Esophagus muscularis mucosa (tissue), 4 donors: ENCODE results near the gene KLHL5.

Experiments used
- CTCF ChIP-seq, 3 experiments: fragments of 200-600 bp in 2 of 3; fragments of 450-650 bp in 1 of 3; sonication (generic) in 2 of 3; IDR thresholded peaks; one replicate each; pipeline ENCODE4 v1.5.1; 2017 to 2019; ENCODE audit warnings: antibody characterized with exemption in 3 of 3, mild to moderate bottlenecking in 2 of 3, moderate library complexity in 1 of 3
- EP300 ChIP-seq: sonication (generic); formaldehyde crosslinking; IDR thresholded peaks from one replicate; pipeline ENCODE4 v1.6.1; 2017; ENCODE audit warnings: antibody characterized with exemption
- POLR2A ChIP-seq: fragments of 450-650 bp; IDR thresholded peaks from one replicate; pipeline ENCODE4 v1.6.1; 2017; ENCODE audit warnings: antibody characterized with exemption, moderate library complexity, mild to moderate bottlenecking, low read depth
- POLR2AphosphoS5 ChIP-seq, 2 donors: sonication (generic); formaldehyde crosslinking; IDR thresholded peaks; one replicate each; pipeline ENCODE4 v1.6.1; 2017; ENCODE audit warnings: antibody characterized with exemption in 2 of 2

GRCh38 chr4:39169426-39169825, 107.4 kb downstream of the KLHL5 start:
- TF ChIP-seq CTCF (IDR thresholded peaks at IDR 0.05) (no peak), POLR2A (no peak), EP300 (no peak), POLR2AphosphoS5 (IDR thresholded peaks at IDR 0.05) (no peak)
